ENCODE data around the gene MYO10.
"Not testable (repeated sequence)": the region's sequence is repeated elsewhere in the genome, so short reads cannot be mapped to it uniquely, and the experiment has no call there.

MYO10 gene

DNA sequence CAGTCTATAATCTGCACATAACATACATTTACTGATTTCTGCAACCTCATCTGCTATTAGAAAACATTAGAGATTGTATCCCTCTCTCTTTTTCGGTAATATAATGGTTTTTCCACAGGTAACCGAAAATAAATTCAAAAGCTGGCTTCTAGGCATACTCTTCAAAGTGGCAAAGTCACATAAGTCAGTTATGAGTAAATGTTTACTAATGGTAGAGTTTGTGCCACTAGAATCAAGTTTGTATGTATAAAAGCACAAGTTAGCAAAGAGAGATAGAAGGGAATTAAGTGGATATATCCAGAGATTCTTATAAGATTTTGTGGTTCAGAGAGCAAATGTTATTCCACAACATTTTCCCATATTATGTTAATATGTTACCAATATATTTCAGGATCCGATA is 86.9 kb downstream of the MYO10 start:
- TF ChIP-seq, protein P1, sequence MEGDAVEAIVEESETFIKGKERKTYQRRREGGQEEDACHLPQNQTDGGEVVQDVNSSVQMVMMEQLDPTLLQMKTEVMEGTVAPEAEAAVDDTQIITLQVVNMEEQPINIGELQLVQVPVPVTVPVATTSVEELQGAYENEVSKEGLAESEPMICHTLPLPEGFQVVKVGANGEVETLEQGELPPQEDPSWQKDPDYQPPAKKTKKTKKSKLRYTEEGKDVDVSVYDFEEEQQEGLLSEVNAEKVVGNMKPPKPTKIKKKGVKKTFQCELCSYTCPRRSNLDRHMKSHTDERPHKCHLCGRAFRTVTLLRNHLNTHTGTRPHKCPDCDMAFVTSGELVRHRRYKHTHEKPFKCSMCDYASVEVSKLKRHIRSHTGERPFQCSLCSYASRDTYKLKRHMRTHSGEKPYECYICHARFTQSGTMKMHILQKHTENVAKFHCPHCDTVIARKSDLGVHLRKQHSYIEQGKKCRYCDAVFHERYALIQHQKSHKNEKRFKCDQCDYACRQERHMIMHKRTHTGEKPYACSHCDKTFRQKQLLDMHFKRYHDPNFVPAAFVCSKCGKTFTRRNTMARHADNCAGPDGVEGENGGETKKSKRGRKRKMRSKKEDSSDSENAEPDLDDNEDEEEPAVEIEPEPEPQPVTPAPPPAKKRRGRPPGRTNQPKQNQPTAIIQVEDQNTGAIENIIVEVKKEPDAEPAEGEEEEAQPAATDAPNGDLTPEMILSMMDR (IDR thresholded peaks at IDR 0.05; ENCODE audit: insufficient read depth, low read length, poor library complexity, severe bottlenecking) = no peak
- no peak for DNase-seq (ENCODE audit: extremely low read depth, insufficient read length)
- Histone ChIP-seq H3K4me3 (replicated peaks; ENCODE audit: low read depth, low read length) (no peak overlapping the region), H3K36me3 (ENCODE audit: control insufficient read depth, insufficient read depth, low read length) (no peaks in the 10 kb centered on the region), H3K27me3 (replicated peaks; ENCODE audit: control insufficient read depth, insufficient read depth, low read length) (no peaks in the 10 kb centered on the region)

DNA sequence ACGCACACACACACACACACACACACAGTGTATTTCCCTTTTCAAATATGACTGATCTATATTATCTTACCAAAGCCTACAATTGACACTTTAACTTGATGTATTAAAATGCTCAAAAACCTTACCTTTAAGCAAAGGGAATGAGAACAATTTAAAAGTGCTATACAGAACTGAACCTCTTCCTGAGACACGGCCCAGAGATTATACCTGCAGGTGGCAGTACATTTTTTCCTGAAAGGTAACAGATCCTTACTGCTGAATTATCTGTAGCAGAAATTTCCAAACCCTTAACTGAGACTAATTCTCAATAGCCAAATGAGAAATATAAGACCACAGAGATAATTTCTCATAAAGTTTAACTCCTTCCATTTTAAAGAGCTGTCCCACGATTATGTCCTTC is 91.1 kb downstream of the MYO10 start:
- DNase-seq (ENCODE audit: extremely low read depth, insufficient read length) = no peak
- no peaks in the 10 kb centered on the region for H3K36me3 ChIP-seq (ENCODE audit: control insufficient read depth, insufficient read depth, low read length)
- TF ChIP-seq, protein P1 (IDR thresholded peaks at IDR 0.05; ENCODE audit: insufficient read depth, low read length, poor library complexity, severe bottlenecking) = no peak
- no peaks in the 10 kb centered on the region for H3K27me3 ChIP-seq (replicated peaks; ENCODE audit: control insufficient read depth, insufficient read depth, low read length)
- H3K4me3 ChIP-seq (replicated peaks; ENCODE audit: low read depth, low read length) = no peak overlapping the region

DNA sequence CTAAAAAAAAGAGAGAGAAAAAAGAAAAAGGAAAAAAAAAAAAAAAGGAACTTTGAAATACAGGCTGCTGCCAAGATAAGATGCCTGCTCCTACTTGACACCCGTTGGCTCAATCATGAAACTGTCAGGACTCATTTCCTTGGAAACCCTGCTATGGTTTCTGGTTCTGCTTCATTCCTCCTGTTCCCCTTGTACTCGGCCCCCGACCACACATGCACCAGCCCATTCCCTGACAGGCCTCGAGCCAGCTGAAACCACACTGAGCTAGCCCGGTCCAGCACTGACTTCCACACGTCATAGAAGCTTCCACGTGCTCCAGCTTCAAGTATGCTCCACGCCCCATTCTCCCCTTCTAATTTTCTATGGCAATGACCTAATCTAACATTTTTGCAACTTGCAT is 93.2 kb downstream of the MYO10 start:
- Histone ChIP-seq H3K36me3 (ENCODE audit: control insufficient read depth, insufficient read depth, low read length) (no peaks in the 10 kb centered on the region), H3K4me3 (replicated peaks; ENCODE audit: low read depth, low read length) (no peak overlapping the region), H3K27me3 (replicated peaks; ENCODE audit: control insufficient read depth, insufficient read depth, low read length) (no peaks in the 10 kb centered on the region)
- DNase-seq (ENCODE audit: extremely low read depth, insufficient read length) = no peak
- TF ChIP-seq, protein P1 (IDR thresholded peaks at IDR 0.05; ENCODE audit: insufficient read depth, low read length, poor library complexity, severe bottlenecking) = no peak

DNA sequence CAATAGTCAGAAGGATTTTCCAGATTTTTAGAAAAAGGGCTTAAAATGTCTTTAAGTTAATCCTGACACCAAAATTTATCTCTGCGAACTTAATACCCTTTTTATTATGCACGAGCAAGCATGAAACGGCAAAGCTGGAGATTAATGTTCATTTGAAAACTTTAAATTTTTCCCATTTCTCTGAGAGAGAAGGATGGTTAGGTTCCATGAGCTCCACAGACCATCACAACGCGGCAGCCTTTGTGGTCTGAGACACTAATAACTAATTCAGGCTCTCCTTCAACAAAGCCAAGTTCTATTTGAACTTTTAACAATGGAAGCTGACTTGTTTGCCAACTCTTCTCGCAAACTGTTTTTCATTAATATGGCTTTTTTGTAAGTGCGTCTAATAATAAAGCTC is 94.7 kb downstream of the MYO10 start:
- no peaks in the 10 kb centered on the region for H3K36me3 ChIP-seq (ENCODE audit: control insufficient read depth, insufficient read depth, low read length)
- no peak for DNase-seq (ENCODE audit: extremely low read depth, insufficient read length)
- TF ChIP-seq, protein P1 (IDR thresholded peaks at IDR 0.05; ENCODE audit: insufficient read depth, low read length, poor library complexity, severe bottlenecking) = no peak
- H3K27me3 ChIP-seq (replicated peaks; ENCODE audit: control insufficient read depth, insufficient read depth, low read length) = no peaks in the 10 kb centered on the region
- H3K4me3 ChIP-seq (replicated peaks; ENCODE audit: low read depth, low read length) = no peak overlapping the region

DNA sequence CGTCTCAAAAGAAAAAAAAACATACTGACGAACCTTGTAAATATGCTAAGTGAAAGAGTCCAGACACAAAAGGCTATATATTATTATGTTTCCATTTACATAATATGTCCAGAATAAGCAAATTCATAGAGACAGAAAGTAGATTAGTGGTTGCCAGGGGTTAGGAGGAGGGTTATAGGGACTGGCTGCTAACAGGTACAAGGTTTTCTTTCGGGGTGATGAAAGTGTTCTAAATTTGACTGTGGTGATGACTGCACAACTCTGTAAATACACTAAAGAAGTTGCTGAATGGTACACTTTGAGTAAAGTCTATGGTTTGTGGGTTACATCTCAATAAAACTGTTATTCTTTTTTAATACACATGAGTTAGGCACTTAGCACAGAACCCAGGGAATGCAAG is 98.8 kb downstream of the MYO10 start:
- Histone ChIP-seq H3K27me3 (replicated peaks; ENCODE audit: control insufficient read depth, insufficient read depth, low read length) (no peaks in the 10 kb centered on the region), H3K4me3 (replicated peaks; ENCODE audit: low read depth, low read length) (no peak overlapping the region), H3K36me3 (ENCODE audit: control insufficient read depth, insufficient read depth, low read length) (no peaks in the 10 kb centered on the region)
- TF ChIP-seq, protein P1 (IDR thresholded peaks at IDR 0.05; ENCODE audit: insufficient read depth, low read length, poor library complexity, severe bottlenecking) = no peak
- DNase-seq (ENCODE audit: extremely low read depth, insufficient read length) = no peak

DNA sequence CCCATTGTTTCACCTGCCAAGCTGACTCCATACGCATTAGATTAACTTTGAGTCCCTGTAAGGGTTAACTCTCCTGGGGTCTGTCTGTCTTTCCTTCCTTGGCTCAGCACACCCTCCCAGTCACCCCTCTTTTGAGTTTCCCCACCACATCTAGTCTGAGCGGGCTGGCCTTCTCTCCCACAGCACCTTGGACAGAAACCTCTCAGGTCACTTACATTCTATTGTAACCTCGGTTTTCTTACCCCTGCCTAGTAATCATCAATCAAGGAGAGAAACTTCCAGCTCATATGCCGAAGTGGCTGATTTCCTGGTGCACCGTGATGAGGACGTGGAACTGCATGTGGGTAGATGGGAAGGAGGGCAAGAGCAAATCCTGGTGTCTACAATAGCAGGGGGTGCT is 102.1 kb downstream of the MYO10 start:
- H3K36me3 ChIP-seq (ENCODE audit: control insufficient read depth, insufficient read depth, low read length) = no peaks in the 10 kb centered on the region
- no peak overlapping the region for H3K4me3 ChIP-seq (replicated peaks; ENCODE audit: low read depth, low read length)
- TF ChIP-seq, protein P1 (IDR thresholded peaks at IDR 0.05; ENCODE audit: insufficient read depth, low read length, poor library complexity, severe bottlenecking) = no peak
- no peak for DNase-seq (ENCODE audit: extremely low read depth, insufficient read length)
- H3K27me3 ChIP-seq (replicated peaks; ENCODE audit: control insufficient read depth, insufficient read depth, low read length) = no peaks in the 10 kb centered on the region

DNA sequence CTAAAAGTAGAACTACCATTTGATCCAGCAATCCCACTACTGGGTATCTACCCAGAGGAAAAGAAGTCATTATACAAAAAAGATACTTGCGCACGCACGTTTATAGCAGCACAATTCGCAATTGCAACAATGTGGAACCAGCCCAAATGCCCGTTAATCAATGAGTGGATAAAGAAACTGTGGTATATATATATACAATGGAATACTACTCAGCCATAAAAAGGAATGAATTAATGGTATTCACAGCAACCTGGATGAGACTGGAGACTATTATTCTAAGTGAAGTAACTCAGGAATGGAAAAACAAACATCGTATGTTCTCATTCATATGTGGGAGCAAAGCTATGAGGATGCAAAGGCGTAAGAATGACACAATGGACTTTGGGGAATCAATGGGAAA is 104.8 kb downstream of the MYO10 start:
- H3K36me3 ChIP-seq (ENCODE audit: control insufficient read depth, insufficient read depth, low read length); H3K4me3 ChIP-seq (replicated peaks; ENCODE audit: low read depth, low read length); H3K27me3 ChIP-seq (replicated peaks; ENCODE audit: control insufficient read depth, insufficient read depth, low read length); DNase-seq (ENCODE audit: extremely low read depth, insufficient read length): not testable (repeated sequence)

Data from GM06990 (cell line).